Ovary (tissue), 3 donors: Measurements from ENCODE around the gene KIF4A.
"Not testable (repeated sequence)": the region's sequence is repeated elsewhere in the genome, so short reads cannot be mapped to it uniquely, and the experiment has no call there.

ENCODE experiments used
- CTCF ChIP-seq, 3 donors: fragments of 450-650 bp in 2 of 3; fragments of 200-600 bp in 1 of 3; IDR thresholded peaks; one replicate each; pipeline versions ENCODE4 v1.5.1 to v1.8.0; 2016 to 2022; ENCODE audit warnings: antibody characterized with exemption in 3 of 3, mild to moderate bottlenecking in 1 of 3
- POLR2A ChIP-seq: fragments of 450-650 bp; IDR thresholded peaks from one replicate; pipeline ENCODE4 v1.6.1; 2017; ENCODE audit warnings: antibody characterized with exemption, mild to moderate bottlenecking, moderate library complexity
- donor health status: DM: no; HTN: no; CAD: no.

GRCh38 chrX:70368731-70369130 lies 78.8 kb downstream of the KIF4A start:
- not testable (repeated sequence) for TF ChIP-seq CTCF (IDR thresholded peaks at IDR 0.05); POLR2A
